ENCODE results near the gene TMEM109. TPM values are rescaled to one million over a fixed set of nuclear protein-coding genes. Genes with fewer than 3 reads are reported as not detected.

TMEM109 gene
- total RNA-seq, 1 experiment from 2014 or later: 78.1 TPM

- Mint-ChIP-seq H3K27ac (ENCODE audit: unreplicated experiment) (no peak overlapping the region), H3K36me3 (ENCODE audit: insufficient read depth, unreplicated experiment) (peaks cover 46% of the 10 kb centered on the region), H3K27me3 (ENCODE audit: unreplicated experiment) (no peaks in the 10 kb centered on the region), H3K4me3 (ENCODE audit: low read depth, unreplicated experiment) (no peak overlapping the region), H3K9me3 (ENCODE audit: low read depth, unreplicated experiment) (no peaks in the 10 kb centered on the region), H3K4me1 (ENCODE audit: low read depth, unreplicated experiment) (peaks cover 13% of the 10 kb centered on the region)
- DNase-seq: no peak
- TF ChIP-seq, protein P1, sequence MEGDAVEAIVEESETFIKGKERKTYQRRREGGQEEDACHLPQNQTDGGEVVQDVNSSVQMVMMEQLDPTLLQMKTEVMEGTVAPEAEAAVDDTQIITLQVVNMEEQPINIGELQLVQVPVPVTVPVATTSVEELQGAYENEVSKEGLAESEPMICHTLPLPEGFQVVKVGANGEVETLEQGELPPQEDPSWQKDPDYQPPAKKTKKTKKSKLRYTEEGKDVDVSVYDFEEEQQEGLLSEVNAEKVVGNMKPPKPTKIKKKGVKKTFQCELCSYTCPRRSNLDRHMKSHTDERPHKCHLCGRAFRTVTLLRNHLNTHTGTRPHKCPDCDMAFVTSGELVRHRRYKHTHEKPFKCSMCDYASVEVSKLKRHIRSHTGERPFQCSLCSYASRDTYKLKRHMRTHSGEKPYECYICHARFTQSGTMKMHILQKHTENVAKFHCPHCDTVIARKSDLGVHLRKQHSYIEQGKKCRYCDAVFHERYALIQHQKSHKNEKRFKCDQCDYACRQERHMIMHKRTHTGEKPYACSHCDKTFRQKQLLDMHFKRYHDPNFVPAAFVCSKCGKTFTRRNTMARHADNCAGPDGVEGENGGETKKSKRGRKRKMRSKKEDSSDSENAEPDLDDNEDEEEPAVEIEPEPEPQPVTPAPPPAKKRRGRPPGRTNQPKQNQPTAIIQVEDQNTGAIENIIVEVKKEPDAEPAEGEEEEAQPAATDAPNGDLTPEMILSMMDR (IDR thresholded peaks at IDR 0.05; ENCODE audit: unreplicated experiment): no peak
- CTCF ChIA-PET: no interaction called here
- intact Hi-C loops (cut with micrococcal nuclease; ENCODE audit: unreplicated experiment): no loop called here
- no TSS peak for BruUV-seq (replicated peaks)
Measured at GRCh38 chr11:60900673-60901404, 13.1 kb upstream of the TMEM109 start.

- Mint-ChIP-seq H3K27me3 (ENCODE audit: unreplicated experiment) (peaks cover 1% of the 10 kb centered on the region), H3K4me1 (ENCODE audit: low read depth, unreplicated experiment) (peaks cover 21% of the 10 kb centered on the region), H3K4me3 (ENCODE audit: low read depth, unreplicated experiment) (no peak overlapping the region), H3K36me3 (ENCODE audit: insufficient read depth, unreplicated experiment) (peaks cover 53% of the 10 kb centered on the region), H3K9me3 (ENCODE audit: low read depth, unreplicated experiment) (no peaks in the 10 kb centered on the region), H3K27ac (ENCODE audit: unreplicated experiment) (no peak overlapping the region)
- CTCF ChIA-PET: no interaction called here
- TF ChIP-seq, protein P1 (IDR thresholded peaks at IDR 0.05; ENCODE audit: unreplicated experiment): no peak
- DNase-seq: no peak
- BruUV-seq (replicated peaks): no TSS peak
- intact Hi-C loops (cut with micrococcal nuclease; ENCODE audit: unreplicated experiment): no loop called here
Measured at GRCh38 chr11:60902625-60903024, 11.3 kb upstream of the TMEM109 start.

- no peak for DNase-seq
- TF ChIP-seq, protein P1 (IDR thresholded peaks at IDR 0.05; ENCODE audit: unreplicated experiment): no peak
- peak overlapping the region; percentile 41 for H3K27ac Mint-ChIP-seq (ENCODE audit: unreplicated experiment)
- CTCF ChIA-PET: interaction anchor here (1.2 to 1.5 kb wide), 3 partner anchors 9 to 17 kb away, joined by 3 to 4 read pairs (median 4); partner anchors contain the start of gene TMEM109
- peak overlapping the region; percentile 98 for H3K4me3 Mint-ChIP-seq (ENCODE audit: low read depth, unreplicated experiment)
- no peaks in the 10 kb centered on the region for H3K9me3 Mint-ChIP-seq (ENCODE audit: low read depth, unreplicated experiment)
- peaks cover 21% of the 10 kb centered on the region for H3K4me1 Mint-ChIP-seq (ENCODE audit: low read depth, unreplicated experiment)
- H3K36me3 Mint-ChIP-seq (ENCODE audit: insufficient read depth, unreplicated experiment): peaks cover 34% of the 10 kb centered on the region
- TSS peak; percentile 64 for BruUV-seq (replicated peaks)
- H3K27me3 Mint-ChIP-seq (ENCODE audit: unreplicated experiment): peaks cover 25% of the 10 kb centered on the region
- intact Hi-C loops (cut with micrococcal nuclease; ENCODE audit: unreplicated experiment): no loop called here
Measured at GRCh38 chr11:60905047-60905446, 8.9 kb upstream of the TMEM109 start.

DNA sequence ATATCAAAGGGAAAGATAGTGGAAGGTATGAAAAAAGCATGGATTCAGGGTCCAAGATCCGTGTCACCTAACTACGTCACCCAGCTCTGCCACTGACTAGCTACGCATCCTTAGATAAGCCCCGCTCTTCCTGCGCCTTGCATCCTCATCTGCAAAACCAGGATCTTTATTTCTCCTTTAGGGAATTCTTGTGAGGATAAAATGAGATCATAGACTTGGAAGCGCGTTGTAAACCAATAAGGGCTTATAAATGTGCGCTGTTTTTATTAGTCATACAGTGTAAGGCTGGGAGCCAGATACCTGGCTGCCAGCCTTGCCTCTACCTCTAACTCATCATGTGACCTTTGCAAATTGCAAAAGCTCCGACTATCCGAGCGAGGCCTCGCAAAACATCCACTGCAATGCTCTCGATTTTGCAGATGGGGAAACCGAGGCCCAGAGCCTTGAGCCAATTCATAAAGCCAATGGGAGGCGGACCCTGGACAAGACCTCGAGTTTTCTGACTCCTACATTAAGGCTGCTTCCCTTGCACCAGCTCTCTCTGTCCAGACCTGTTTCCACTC is 8.3 kb upstream of the TMEM109 start:
- no peaks in the 10 kb centered on the region for H3K9me3 Mint-ChIP-seq (ENCODE audit: low read depth, unreplicated experiment)
- H3K36me3 Mint-ChIP-seq (ENCODE audit: insufficient read depth, unreplicated experiment): peaks cover 29% of the 10 kb centered on the region
- TF ChIP-seq, protein P1 (IDR thresholded peaks at IDR 0.05; ENCODE audit: unreplicated experiment): no peak
- H3K4me3 Mint-ChIP-seq (ENCODE audit: low read depth, unreplicated experiment): peak overlapping the region; percentile 98
- H3K27ac Mint-ChIP-seq (ENCODE audit: unreplicated experiment): peak overlapping the region; percentile 41
- CTCF ChIA-PET: interaction anchor here (0.6 to 1.5 kb wide), 5 partner anchors 8 to 1039 kb away, joined by 3 to 10 read pairs (median 4); partner anchors contain the start of gene TMEM109
- no TSS peak for BruUV-seq (replicated peaks)
- no peak for DNase-seq
- H3K4me1 Mint-ChIP-seq (ENCODE audit: low read depth, unreplicated experiment): peaks cover 21% of the 10 kb centered on the region
- H3K27me3 Mint-ChIP-seq (ENCODE audit: unreplicated experiment): peaks cover 31% of the 10 kb centered on the region
- intact Hi-C loops (cut with micrococcal nuclease; ENCODE audit: unreplicated experiment): no loop called here

All from Calu3 (cell line).